ENCODE data around the gene MARVELD1.

DNA sequence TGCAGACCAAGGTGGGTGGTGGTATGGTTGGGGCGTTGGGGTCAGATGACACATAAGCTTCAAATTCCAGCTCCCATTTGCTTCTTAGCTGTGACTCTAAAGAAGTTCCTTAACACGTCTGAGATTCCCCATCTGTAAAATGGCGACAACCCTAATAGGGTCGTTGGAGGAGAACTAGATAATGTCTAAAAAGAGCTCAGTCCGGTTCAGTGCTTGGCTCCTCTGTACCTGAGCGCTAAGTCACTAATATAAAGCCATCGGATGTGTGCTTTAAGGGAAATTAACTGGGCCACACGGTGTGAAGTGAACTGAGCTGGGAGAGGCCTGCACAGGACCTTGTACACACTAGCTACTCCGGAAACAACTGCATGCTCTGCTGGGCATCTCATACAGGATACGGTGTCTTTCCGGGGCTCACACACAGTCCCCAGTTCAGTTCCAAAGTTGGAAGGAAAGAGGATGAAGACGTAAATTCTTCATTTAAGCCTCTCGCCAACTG lies 22.9 kb downstream of the MARVELD1 start:
- TF ChIP-seq, protein P1, sequence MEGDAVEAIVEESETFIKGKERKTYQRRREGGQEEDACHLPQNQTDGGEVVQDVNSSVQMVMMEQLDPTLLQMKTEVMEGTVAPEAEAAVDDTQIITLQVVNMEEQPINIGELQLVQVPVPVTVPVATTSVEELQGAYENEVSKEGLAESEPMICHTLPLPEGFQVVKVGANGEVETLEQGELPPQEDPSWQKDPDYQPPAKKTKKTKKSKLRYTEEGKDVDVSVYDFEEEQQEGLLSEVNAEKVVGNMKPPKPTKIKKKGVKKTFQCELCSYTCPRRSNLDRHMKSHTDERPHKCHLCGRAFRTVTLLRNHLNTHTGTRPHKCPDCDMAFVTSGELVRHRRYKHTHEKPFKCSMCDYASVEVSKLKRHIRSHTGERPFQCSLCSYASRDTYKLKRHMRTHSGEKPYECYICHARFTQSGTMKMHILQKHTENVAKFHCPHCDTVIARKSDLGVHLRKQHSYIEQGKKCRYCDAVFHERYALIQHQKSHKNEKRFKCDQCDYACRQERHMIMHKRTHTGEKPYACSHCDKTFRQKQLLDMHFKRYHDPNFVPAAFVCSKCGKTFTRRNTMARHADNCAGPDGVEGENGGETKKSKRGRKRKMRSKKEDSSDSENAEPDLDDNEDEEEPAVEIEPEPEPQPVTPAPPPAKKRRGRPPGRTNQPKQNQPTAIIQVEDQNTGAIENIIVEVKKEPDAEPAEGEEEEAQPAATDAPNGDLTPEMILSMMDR (IDR thresholded peaks at IDR 0.05): no peak
- TF ChIP-seq POLR2A (IDR thresholded peaks at IDR 0.05): no peak
